H9 (cell line): ENCODE measurements around the gene DCBLD1. TPM values are rescaled to one million over a fixed set of nuclear protein-coding genes. Genes with fewer than 3 reads are reported as not detected.

Source experiments
- DNase-seq: peaks from one replicate; pipeline ENCODE4 v3.0.0-alpha.2; 2017
- H2AFZ ChIP-seq: one replicate; pipeline ENCODE4 v1.6.1; 2013; ENCODE audit warnings: mild to moderate bottlenecking, low read length, control low read depth, moderate library complexity
- H2AK5ac ChIP-seq: 2 replicates; pipeline ENCODE4 v1.6.1; 2013; ENCODE audit warnings: low read length, control low read depth, mixed read lengths; ENCODE audit not compliant: insufficient read length
- H2BK120ac ChIP-seq: one replicate; pipeline ENCODE4 v1.6.1; 2013; ENCODE audit warnings: low read depth, mild to moderate bottlenecking, low read length, control low read depth, inconsistent platforms; ENCODE audit not compliant: poor library complexity, severe bottlenecking
- H2BK12ac ChIP-seq: 2 replicates; pipeline ENCODE4 v1.6.1; 2013; ENCODE audit warnings: low read length, control low read depth, mixed read lengths, low read depth; ENCODE audit not compliant: insufficient read length
- H2BK15ac ChIP-seq: 2 replicates; pipeline ENCODE4 v1.6.1; 2013; ENCODE audit warnings: low read depth, low read length, control low read depth
- H2BK20ac ChIP-seq: one replicate; pipeline ENCODE4 v1.6.1; 2013; ENCODE audit warnings: low read depth, mild to moderate bottlenecking, low read length, control low read depth, inconsistent platforms; ENCODE audit not compliant: poor library complexity, severe bottlenecking
- H2BK5ac ChIP-seq: 2 replicates; pipeline ENCODE4 v1.6.1; 2013; ENCODE audit warnings: low read length, control low read depth, mixed read lengths; ENCODE audit not compliant: insufficient read length
- H3K14ac ChIP-seq: 2 replicates; pipeline ENCODE4 v1.6.1; 2013; ENCODE audit warnings: low read length, control low read depth; ENCODE audit not compliant: insufficient read depth
- H3K18ac ChIP-seq: 2 replicates; pipeline ENCODE4 v1.6.1; 2013; ENCODE audit warnings: low read depth, mild to moderate bottlenecking, mixed read lengths, low read length, control low read depth; ENCODE audit not compliant: insufficient read length
- H3K23ac ChIP-seq: 2 replicates; pipeline ENCODE4 v1.6.1; 2013; ENCODE audit warnings: low read length, control low read depth, mixed read lengths, low read depth; ENCODE audit not compliant: insufficient read length
- H3K23me2 ChIP-seq: 2 replicates; pipeline ENCODE4 v1.6.1; 2013; ENCODE audit warnings: low read depth, mild to moderate bottlenecking, mixed read lengths, low read length, control low read depth; ENCODE audit not compliant: insufficient read length, poor library complexity, severe bottlenecking
- H3K27ac ChIP-seq: 2 replicates; pipeline ENCODE4 v1.5.1; 2013; ENCODE audit warnings: low read length, control low read depth, mixed read lengths, low read depth; ENCODE audit not compliant: insufficient read length
- H3K27me3 ChIP-seq: 2 replicates; pipeline ENCODE4 v1.6.1; 2013; ENCODE audit warnings: low read length, control low read depth, inconsistent platforms; ENCODE audit not compliant: insufficient read depth
- H3K4ac ChIP-seq: 2 replicates; pipeline ENCODE4 v1.6.1; 2013; ENCODE audit warnings: low read depth, mild to moderate bottlenecking, control low read depth, inconsistent platforms, low read length, moderate library complexity
- H3K4me1 ChIP-seq: 2 replicates; pipeline ENCODE4 v1.6.1; 2013; ENCODE audit warnings: low read length, control low read depth, inconsistent platforms; ENCODE audit not compliant: insufficient read depth
- H3K4me2 ChIP-seq: 2 replicates; pipeline ENCODE4 v1.6.1; 2013; ENCODE audit warnings: low read length, control low read depth, mixed read lengths; ENCODE audit not compliant: insufficient read length, insufficient read depth
- H3K56ac ChIP-seq: 2 replicates; pipeline ENCODE4 v1.6.1; 2013; ENCODE audit warnings: low read depth, mild to moderate bottlenecking, mixed read lengths, low read length, control low read depth; ENCODE audit not compliant: insufficient read length
- H3K79me1 ChIP-seq: 2 replicates; pipeline ENCODE4 v1.6.1; 2013; ENCODE audit warnings: low read depth, mild to moderate bottlenecking, moderate library complexity, low read length, control low read depth, inconsistent platforms; ENCODE audit not compliant: insufficient read depth, poor library complexity, severe bottlenecking
- H3K79me2 ChIP-seq: 2 replicates; pipeline ENCODE4 v1.6.1; 2013; ENCODE audit warnings: low read length, control low read depth, inconsistent platforms; ENCODE audit not compliant: insufficient read depth
- H3K9ac ChIP-seq: 2 replicates; pipeline ENCODE4 v1.6.1; 2013; ENCODE audit warnings: low read length, control low read depth, mixed read lengths; ENCODE audit not compliant: insufficient read length; ENCODE audit errors: extremely low read depth
- H3K9me3 ChIP-seq: one replicate; pipeline ENCODE4 v1.6.1; 2013; ENCODE audit warnings: low read depth, low read length, inconsistent platforms; ENCODE audit not compliant: control insufficient read depth
- H3T11ph ChIP-seq: one replicate; pipeline ENCODE4 v1.6.1; 2013; ENCODE audit warnings: mild to moderate bottlenecking, low read length, control low read depth, inconsistent platforms
- H4K20me1 ChIP-seq: one replicate; pipeline ENCODE4 v1.6.1; 2013; ENCODE audit not compliant: control insufficient read depth, insufficient read length, insufficient read depth
- H4K5ac ChIP-seq: 2 replicates; pipeline ENCODE4 v1.6.1; 2013; ENCODE audit warnings: low read depth, mild to moderate bottlenecking, mixed read lengths, low read length, control low read depth; ENCODE audit not compliant: insufficient read length
- H4K8ac ChIP-seq: replicated peaks from 2 replicates; pipeline ENCODE4 v1.6.1; 2013; ENCODE audit warnings: low read length, control low read depth, mixed read lengths, low read depth; ENCODE audit not compliant: insufficient read length
- H4K91ac ChIP-seq: 2 replicates; pipeline ENCODE4 v1.6.1; 2013; ENCODE audit warnings: low read depth, mild to moderate bottlenecking, moderate library complexity, mixed read lengths, low read length, control low read depth; ENCODE audit not compliant: insufficient read length
- H3K27ac Mint-ChIP-seq, 3 experiments: 2 replicates in 2 of 3; 3 replicates in 1 of 3; pipeline ENCODE4 v1.8.0; 2020 to 2021; ENCODE audit warnings: mixed read lengths in 3 of 3, mild to moderate bottlenecking in 1 of 3, moderate library complexity in 1 of 3
- H3K27me3 Mint-ChIP-seq: 2 replicates; pipeline ENCODE4 v1.8.0; 2021; ENCODE audit warnings: low read depth, mild to moderate bottlenecking, moderate library complexity, mixed read lengths
- H3K36me3 Mint-ChIP-seq, 3 experiments: 2 replicates in 2 of 3; 3 replicates in 1 of 3; pipeline ENCODE4 v1.8.0; 2020 to 2021; ENCODE audit warnings: low read depth in 3 of 3, mixed read lengths in 3 of 3; ENCODE audit not compliant: insufficient read depth in 1 of 3
- H3K4me1 Mint-ChIP-seq, 2 experiments: 2 replicates each; pipeline ENCODE4 v1.8.0; 2020; ENCODE audit warnings: mixed read lengths in 2 of 2
- H3K4me3 Mint-ChIP-seq, 2 experiments: 2 replicates in 1 of 2; 3 replicates in 1 of 2; pipeline ENCODE4 v1.8.0; 2020 to 2021; ENCODE audit warnings: mild to moderate bottlenecking in 2 of 2, mixed read lengths in 2 of 2, moderate library complexity in 1 of 2
- H3K9me3 Mint-ChIP-seq, 2 experiments: 2 replicates in 1 of 2; 3 replicates in 1 of 2; pipeline ENCODE4 v1.8.0; 2020; ENCODE audit warnings: mild to moderate bottlenecking in 2 of 2, mixed read lengths in 2 of 2, moderate library complexity in 1 of 2
- CTCF ChIP-seq: fragments of 200-600 bp; sonication (generic); conservative IDR thresholded peaks from 3 replicates; pipeline ENCODE4 v1.8.0; 2021; ENCODE audit warnings: antibody characterized with exemption, mild to moderate bottlenecking
- WGBS: extraction: QIAGEN DNeasy Blood & Tissue Kit; methylation state at CpG from one replicate; pipeline ENCODE4 v1.1.7; 2013; ENCODE audit warnings: missing lambda C conversion rate, low lambda C conversion rate, mixed read lengths; ENCODE audit not compliant: insufficient read length; ENCODE audit errors: extremely low coverage; 5-methylcytosine and 5-hydroxymethylcytosine counted together
- total RNA-seq: library from RNA; stranded (reverse); gene quantifications from 2 replicates; pipeline ENCODE4 v1.2.1, GENCODE V29; 2021

The DCBLD1 gene
- total RNA-seq, 1 experiment from 2014 or later, result 10.1 TPM

GRCh38 chr6:117573006-117573680 is 90.7 kb downstream of the DCBLD1 start:
- DNase-seq, result no peak
- Histone ChIP-seq H3K4me1 (no peaks in the 10 kb centered on the region), H3K4ac (no peak overlapping the region), H4K20me1 (no peaks in the 10 kb centered on the region), H2BK5ac (no peak overlapping the region), H3K79me1 (no peaks in the 10 kb centered on the region), H4K5ac (no peak overlapping the region), H2BK20ac (no peak overlapping the region), H2BK12ac (no peak overlapping the region), H3K79me2 (no peaks in the 10 kb centered on the region), H3K27ac (no peak overlapping the region), H3K18ac (no peak overlapping the region), H3T11ph (no peak overlapping the region), H3K14ac (no peak overlapping the region), H3K27me3 (no peaks in the 10 kb centered on the region), H3K23ac (no peak overlapping the region), H2BK120ac (no peak overlapping the region), H4K91ac (no peak overlapping the region), H3K23me2 (no peaks in the 10 kb centered on the region), H2AK5ac (no peak overlapping the region), H3K4me2 (no peak overlapping the region), H3K9me3 (no peaks in the 10 kb centered on the region), H2BK15ac (no peak overlapping the region), H4K8ac (no peak overlapping the region), H3K9ac (no peak overlapping the region), H3K56ac (no peak overlapping the region), H2AFZ (no peak overlapping the region)
- Mint-ChIP-seq H3K27ac (no peak overlapping the region), H3K27me3 (no peaks in the 10 kb centered on the region), H3K4me3 (no peak overlapping the region), H3K36me3 (peaks cover 5 to 21% (median 17%) of the 10 kb centered on the region in 3 experiments; a peak in 6 of 7 replicates), H3K9me3 (no peaks in the 10 kb centered on the region), H3K4me1 (peaks cover 2 to 5% of the 10 kb centered on the region in 2 experiments; a peak in 1 of 4 replicates)
- WGBS, result no CpG with 5 or more reads among the region's 5 CpGs
- no peak for TF ChIP-seq CTCF
